GM18517 (cell line): Measurements from ENCODE around the gene SETD7.

Experiments used
- ATAC-seq: cut with Tn5 transposase; IDR thresholded peaks from one replicate; pipeline ENCODE4 v1.9.1; 2021; ENCODE audit warnings: mild to moderate bottlenecking, moderate library complexity; ENCODE audit not compliant: unreplicated experiment

Gene SETD7

DNA sequence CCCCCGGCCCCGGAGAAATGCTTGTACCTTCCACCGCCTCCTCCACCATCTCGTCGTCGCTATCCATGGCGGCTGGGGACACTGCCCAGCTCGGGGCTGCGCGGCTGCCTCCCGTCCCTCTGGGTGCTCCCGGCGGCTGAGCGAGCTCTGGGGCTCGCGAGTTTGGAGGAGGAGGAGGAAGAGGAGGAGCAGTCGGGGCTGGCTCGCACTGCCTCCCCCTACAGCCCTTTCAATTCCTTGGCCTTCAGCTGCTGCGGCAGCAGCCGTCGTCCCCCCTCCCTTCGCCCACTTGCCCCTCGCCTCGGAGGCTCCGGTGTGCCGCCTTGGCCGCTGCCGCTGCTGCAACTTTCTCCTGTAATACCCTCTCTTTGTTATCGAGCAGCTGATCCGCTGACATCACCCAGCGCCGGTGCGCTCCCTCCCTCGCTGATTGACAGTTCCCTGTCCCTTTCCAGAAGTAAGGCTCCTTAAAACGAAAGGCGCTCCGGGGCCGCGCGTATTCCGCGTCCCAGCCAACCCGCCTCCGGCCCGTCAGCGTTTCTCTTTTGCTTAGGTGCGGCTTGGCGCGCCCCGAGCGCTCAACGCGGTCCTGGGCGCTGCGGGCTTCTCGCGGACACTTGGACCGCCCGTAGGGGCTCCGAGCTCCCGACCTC lies at the start of gene SETD7:
SETD7 (minus strand) TSS at position 149 of the 653 bp plus-strand sequence; CDS start at position 67, 82 bp downstream.
- peak; percentile 24 for ATAC-seq

GRCh38 chr4:139605516-139605915 lies 49.5 kb upstream of the SETD7 start:
- no peak for ATAC-seq

DNA sequence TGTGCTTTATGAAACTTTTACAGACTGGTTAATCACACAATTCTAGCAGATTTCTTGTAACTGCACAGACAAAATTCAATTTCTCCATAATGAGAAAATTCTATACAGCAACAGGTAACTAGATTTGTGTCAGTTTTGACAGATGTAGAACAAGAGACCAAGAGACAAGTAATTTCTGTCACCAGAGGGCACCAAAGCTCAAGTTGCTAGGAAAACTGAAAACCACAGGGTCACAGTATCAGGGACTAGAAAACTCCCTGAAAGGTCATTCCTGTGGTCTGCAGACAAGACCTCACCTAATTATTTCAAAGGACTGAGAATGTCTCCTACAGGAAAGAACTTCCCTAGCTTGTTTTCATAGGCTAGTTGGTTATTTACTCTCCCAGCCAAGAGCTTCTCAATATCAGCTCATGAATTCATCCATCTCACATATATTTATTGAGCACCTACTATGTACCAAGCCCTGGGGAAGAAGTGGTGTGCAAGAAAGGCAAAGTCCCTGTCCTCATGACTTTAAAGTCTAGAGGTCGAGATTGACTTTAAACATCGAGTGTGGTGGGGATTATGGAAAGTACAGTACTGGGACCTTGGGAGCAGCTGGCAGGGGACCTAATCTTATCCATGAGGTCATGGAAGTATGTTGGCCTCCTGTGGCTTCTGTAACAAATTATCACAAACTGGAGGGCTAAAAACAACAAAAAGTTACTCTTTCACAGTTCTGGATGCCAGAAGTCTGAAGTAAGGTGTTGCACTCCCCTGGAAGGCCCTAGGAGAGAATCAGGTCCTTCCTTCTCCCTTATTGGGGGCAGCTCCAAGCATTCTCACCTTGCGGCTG lies 47.8 kb upstream of the SETD7 start:
- ATAC-seq: peak; percentile 61

DNA sequence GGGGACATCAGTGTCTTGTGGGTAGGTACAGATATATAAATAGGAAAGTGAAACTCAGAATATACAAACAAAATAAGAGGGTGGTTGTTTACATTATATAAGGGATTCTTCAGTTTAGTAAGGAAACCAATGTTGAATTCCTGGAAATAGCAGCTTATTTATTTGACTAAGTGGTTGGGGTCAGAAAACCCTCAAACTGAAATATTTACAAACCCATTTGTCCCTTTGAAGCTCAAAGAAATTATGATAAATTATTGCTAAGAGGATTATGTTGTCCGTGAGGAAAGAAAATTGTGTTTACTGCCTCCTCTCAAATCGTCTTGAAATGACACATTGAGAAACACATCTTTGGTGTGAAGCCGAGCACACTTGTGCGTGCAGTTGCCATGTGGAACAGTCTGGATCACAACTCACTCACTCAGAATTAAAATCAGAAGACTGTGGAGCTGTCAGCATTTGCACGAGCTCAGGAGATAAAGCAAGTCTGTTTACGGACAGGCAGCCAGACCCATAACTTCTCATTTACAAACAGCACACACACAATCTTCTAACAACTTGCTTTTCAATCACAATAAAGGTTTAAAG lies 46.8 kb upstream of the SETD7 start:
- no peak for ATAC-seq

DNA sequence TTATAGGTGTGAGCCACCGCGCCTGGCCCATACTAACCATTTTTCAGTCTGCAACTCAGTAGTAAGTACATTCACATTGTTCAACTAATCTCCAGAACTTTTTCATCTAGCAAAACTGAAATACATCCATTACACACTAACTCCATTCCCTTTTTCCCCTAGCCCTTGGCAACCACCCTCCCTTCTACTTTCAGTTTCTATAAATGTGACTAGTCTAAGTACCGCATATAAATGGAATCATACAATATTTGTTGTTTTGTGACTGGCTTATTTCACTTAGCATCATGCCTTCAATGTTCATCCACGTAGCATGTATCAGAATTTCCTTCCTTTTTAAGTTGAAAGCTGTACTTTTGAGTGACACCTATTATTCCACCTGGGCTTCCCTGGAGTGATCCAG lies 44.6 kb upstream of the SETD7 start:
- no peak for ATAC-seq

DNA sequence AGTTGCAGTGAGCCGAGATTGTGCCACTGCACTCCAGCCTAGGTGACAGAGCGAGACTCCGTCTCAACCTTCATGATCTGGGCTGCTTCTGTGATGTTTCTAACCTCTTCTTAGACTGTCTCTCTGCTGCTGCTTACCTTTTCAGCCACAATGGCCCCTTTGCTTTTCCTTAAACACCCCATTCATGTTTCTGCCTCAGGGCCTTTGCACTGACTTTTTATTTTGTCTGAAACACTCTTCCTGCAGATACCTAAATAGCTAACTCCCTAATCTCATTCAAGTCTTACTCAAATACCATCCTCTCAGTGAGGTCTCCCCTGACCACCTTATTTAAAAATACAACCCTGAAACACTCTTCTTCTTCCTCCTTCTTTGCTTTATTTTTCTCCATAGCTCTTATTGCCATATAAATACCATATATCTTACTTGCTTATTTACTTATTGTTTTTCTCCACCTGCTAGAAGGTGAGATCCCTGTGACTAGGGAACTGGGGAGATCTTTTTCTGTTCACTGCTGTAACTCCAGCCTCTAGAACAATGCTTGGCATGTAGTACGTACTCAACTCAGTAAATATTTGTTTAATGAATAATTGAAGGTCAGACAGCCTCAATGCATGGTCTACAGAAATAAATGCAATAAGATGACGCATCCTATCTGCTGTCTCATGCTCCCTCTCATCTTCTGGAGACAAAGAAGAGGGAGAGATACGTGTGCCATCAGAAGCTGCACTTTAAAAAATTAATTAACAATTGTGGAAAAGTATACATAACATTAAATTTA lies 43.8 kb upstream of the SETD7 start:
- ATAC-seq: no peak

DNA sequence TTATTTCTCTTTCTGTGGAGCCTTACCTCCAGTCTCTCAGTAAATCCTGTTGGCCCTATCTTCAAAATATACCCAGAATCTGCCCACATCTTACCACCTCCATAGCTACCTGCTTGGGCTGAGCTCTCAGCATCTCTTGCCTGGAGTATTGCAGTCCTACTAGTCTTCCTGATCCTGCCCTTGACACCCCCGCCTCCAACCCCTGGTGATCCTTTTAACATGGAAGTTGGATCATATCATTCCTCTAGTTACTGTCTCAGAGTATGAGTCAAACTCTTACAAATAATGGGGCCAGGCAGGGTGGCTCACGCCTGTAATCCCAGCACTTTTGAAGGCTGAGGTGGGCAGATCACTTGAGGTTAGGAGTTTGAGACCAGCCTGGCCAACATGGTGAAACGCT lies 43.1 kb upstream of the SETD7 start:
- no peak for ATAC-seq

GRCh38 chr4:139596684-139597279 lies 40.8 kb upstream of the SETD7 start:
- ATAC-seq: no peak

GRCh38 chr4:139596034-139596683 lies 40.1 kb upstream of the SETD7 start:
- no peak for ATAC-seq

- no peak for ATAC-seq
These were observed 38.7 kb upstream of the SETD7 start for GRCh38 chr4:139594591-139595185.

DNA sequence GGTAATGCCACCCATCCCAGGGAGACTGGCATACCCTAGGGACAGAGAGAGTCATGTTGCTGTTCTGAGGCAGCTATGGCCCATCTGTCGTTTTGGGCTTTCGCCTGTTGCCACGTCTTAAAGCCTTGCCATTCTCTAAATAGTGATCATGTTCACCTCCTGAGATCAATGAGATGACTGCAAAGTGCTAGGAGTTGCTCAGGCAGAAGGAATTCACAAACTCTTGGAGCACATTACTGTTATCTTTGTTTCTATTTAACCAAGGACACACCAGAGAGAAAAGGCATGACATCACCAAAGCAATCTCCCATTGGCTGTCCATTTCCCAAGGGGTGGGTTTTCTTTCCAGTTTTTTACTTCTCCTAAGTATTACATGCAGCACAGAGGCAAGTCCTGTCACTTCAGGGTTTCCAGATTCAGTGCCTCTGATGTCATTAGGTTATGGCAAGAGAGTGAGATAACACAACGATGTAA lies 37.1 kb upstream of the SETD7 start:
- ATAC-seq: no peak

GRCh38 chr4:139589336-139590018 lies 33.5 kb upstream of the SETD7 start:
- ATAC-seq: no peak

DNA sequence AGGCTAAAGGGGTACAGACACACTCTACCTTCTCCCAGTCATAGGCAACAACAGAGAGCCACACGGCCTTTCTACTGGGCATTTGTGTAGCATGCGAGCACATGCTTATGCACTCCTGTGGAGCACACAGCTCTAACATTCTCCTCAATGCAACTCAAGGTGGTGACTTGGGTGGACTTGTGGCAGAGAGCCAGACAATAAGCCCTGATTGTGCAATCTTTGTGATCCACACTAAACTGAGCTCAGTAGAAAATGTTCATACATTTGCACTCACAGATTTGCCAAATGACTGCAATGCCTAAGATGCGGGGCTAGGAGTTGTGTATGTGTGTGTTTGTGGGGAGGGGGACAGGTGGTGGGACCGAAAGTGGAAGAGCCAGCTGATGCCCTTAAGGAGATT lies 31.4 kb upstream of the SETD7 start:
- ATAC-seq: no peak

DNA sequence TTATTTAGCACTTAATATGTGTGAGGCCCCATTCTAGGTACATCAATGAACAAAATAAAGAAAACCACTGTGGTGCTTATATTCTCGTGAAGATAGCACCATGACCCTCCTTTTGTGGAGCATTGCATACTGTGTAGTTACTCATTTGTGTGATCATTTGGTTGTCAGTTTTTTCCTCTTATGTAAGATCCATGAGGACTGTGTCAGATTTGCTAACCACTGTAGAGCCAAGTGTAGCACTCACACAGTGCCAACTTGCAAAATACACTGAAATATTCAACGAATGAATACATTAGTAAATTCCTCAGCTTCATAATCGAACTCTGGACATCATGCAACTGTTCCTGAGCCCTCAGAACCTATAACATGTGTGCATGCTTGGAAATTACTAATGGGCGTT lies 29.5 kb upstream of the SETD7 start:
- ATAC-seq: no peak

GRCh38 chr4:139584784-139585183 lies 28.8 kb upstream of the SETD7 start:
- ATAC-seq: no peak

GRCh38 chr4:139584013-139584412 lies 28.0 kb upstream of the SETD7 start:
- ATAC-seq: no peak

DNA sequence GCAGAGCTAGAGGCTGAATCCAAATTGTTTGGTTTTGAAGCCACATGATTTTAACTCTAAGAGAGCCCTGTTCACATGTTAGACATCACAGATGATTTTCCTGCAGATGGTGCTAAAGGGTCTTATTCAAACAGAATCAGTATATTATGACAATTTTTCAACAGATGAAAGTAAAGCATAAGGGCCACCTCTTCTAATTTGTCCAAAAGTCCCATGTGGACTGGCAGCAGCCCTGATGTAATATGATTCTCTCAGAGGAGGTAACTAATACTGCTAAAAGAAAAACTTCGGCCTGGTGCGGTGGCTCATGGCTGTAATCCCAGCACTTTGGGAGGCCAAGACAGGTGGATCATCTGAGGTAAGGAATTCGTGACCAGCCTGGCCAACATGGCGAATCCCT lies 26.0 kb upstream of the SETD7 start:
- no peak for ATAC-seq

GRCh38 chr4:139581096-139581495 lies 25.1 kb upstream of the SETD7 start:
- ATAC-seq: no peak

- ATAC-seq: no peak
These were observed 20.2 kb upstream of the SETD7 start for GRCh38 chr4:139576219-139576618.
